PC-9 (cell line): ENCODE data around the gene CYP11A1. TPM values are rescaled to one million over a fixed set of nuclear protein-coding genes. Genes with fewer than 3 reads are reported as not detected.

ENCODE experiments used
- BruUV-seq: library from RNA; stranded (reverse); fragments of 400-500 nt; replicated peaks from 2 replicates; lab custom pipeline; 2021; lab: Mats Ljungman, UMichigan
- CTCF ChIA-PET: fragments of 300-600 bp; sonication (Branson Sonifier 250); formaldehyde crosslinking; loops from one replicate; lab custom pipeline; 2022; ENCODE audit warnings: antibody characterized with exemption; lab: Charles Lee
- POLR2A ChIA-PET: fragments of 300-600 bp; sonication (Branson Sonifier 250); formaldehyde crosslinking; loops from one replicate; lab custom pipeline; 2022; ENCODE audit warnings: antibody characterized with exemption; ENCODE audit not compliant: unreplicated experiment; lab: Charles Lee
- DNase-seq, 2 experiments: peaks; one replicate each; pipeline versions ENCODE4 v3.0.0 to v3.0.0-alpha.2; 2015 to 2022; ENCODE audit warnings: mixed read lengths in 1 of 2
- H2AFZ ChIP-seq: fragments of 200-600 bp; sonication (generic); 2 replicates; pipeline ENCODE4 v1.8.1; 2017; ENCODE audit warnings: antibody characterized with exemption
- H3F3A ChIP-seq: fragments of 200-600 bp; sonication (generic); 2 replicates; pipeline ENCODE4 v1.8.1; 2017; ENCODE audit warnings: antibody characterized with exemption, mild to moderate bottlenecking, low read depth; ENCODE audit not compliant: insufficient read depth
- H3K27ac ChIP-seq: fragments of 200-600 bp; sonication (generic); 2 replicates; pipeline ENCODE4 v1.6.1; 2016; ENCODE audit warnings: mixed run types
- H3K27me3 ChIP-seq: fragments of 200-600 bp; sonication (generic); 2 replicates; pipeline ENCODE4 v1.6.1; 2016; ENCODE audit warnings: low read depth, mixed run types; ENCODE audit not compliant: insufficient read depth
- H3K36me3 ChIP-seq: fragments of 200-600 bp; sonication (generic); 2 replicates; pipeline ENCODE4 v1.6.1; 2016; ENCODE audit warnings: low read depth, mixed run types
- H3K4me1 ChIP-seq: fragments of 200-600 bp; sonication (generic); replicated peaks from 2 replicates; pipeline ENCODE4 v1.6.1; 2016; ENCODE audit warnings: mixed run types; ENCODE audit not compliant: insufficient read depth
- H3K4me2 ChIP-seq: fragments of 200-600 bp; sonication (generic); 2 replicates; pipeline ENCODE4 v1.6.1; 2017; ENCODE audit warnings: mixed run types
- H3K4me3 ChIP-seq: fragments of 200-600 bp; sonication (generic); 2 replicates; pipeline ENCODE4 v1.6.1; 2016; ENCODE audit warnings: mixed run types
- H3K79me2 ChIP-seq: fragments of 200-600 bp; sonication (generic); 2 replicates; pipeline ENCODE4 v1.6.1; 2017; ENCODE audit warnings: low read depth, mixed run types
- H3K9me2 ChIP-seq: fragments of 200-600 bp; sonication (generic); 2 replicates; pipeline ENCODE4 v1.8.1; 2017; ENCODE audit warnings: mild to moderate bottlenecking; ENCODE audit not compliant: insufficient read depth
- H3K9me3 ChIP-seq: fragments of 200-600 bp; sonication (generic); 2 replicates; pipeline ENCODE4 v1.8.1; 2016; ENCODE audit warnings: low read depth; ENCODE audit not compliant: insufficient read depth
- H4K20me1 ChIP-seq: fragments of 200-600 bp; sonication (generic); 2 replicates; pipeline ENCODE4 v1.8.1; 2017; ENCODE audit not compliant: insufficient read depth
- EZH2 ChIP-seq: fragments of 200-600 bp; sonication (generic); IDR thresholded peaks from 2 replicates; pipeline ENCODE4 v1.8.0; 2017; ENCODE audit warnings: antibody characterized with exemption, low read depth
- intact Hi-C: fragments of 100-400 bp; cut with micrococcal nuclease; formaldehyde crosslinking; loops from one replicate; pipeline ENCODE4 v1.10.0; 2022; ENCODE audit not compliant: unreplicated experiment
- total RNA-seq: library from RNA; stranded (reverse); gene quantifications from 2 replicates; pipeline ENCODE4 v1.2.3, GENCODE V29; 2021
- TF ChIP-seq, protein P1 (sequence below): fragments of 200-600 bp; sonication (generic); conservative IDR thresholded peaks from 2 replicates; pipeline ENCODE4 v1.6.1; 2017; ENCODE audit warnings: mixed run types, antibody characterized with exemption, mild to moderate bottlenecking, moderate library complexity

The CYP11A1 gene
- total RNA-seq, 1 experiment from 2014 or later, result 7.1 TPM

DNA sequence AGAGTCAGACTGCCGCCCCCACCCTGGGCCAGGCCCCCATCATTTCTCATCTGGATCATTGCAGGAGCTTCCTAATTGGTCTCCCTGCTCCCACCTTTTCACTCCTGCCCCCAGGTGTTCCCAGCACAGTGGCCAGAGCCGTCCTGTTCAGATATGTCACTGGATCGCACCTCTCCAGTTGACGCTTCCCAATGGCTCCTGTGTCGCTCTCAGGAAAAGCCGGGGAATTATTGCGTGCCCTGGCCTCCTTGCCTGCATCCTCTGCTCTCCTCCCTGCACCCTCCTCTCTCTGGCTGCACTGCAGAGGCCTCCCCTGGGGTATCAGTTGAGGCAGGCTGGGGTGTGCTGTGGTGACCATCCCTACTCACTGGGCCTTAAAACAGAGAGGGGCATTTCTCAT lies 25.5 kb upstream of the CYP11A1 start:
- H3K4me2 ChIP-seq, result no peak overlapping the region
- H3K36me3 ChIP-seq, result no peaks in the 10 kb centered on the region
- no peaks in the 10 kb centered on the region for H3K27me3 ChIP-seq
- no peak for TF ChIP-seq EZH2
- TF ChIP-seq, protein P1, sequence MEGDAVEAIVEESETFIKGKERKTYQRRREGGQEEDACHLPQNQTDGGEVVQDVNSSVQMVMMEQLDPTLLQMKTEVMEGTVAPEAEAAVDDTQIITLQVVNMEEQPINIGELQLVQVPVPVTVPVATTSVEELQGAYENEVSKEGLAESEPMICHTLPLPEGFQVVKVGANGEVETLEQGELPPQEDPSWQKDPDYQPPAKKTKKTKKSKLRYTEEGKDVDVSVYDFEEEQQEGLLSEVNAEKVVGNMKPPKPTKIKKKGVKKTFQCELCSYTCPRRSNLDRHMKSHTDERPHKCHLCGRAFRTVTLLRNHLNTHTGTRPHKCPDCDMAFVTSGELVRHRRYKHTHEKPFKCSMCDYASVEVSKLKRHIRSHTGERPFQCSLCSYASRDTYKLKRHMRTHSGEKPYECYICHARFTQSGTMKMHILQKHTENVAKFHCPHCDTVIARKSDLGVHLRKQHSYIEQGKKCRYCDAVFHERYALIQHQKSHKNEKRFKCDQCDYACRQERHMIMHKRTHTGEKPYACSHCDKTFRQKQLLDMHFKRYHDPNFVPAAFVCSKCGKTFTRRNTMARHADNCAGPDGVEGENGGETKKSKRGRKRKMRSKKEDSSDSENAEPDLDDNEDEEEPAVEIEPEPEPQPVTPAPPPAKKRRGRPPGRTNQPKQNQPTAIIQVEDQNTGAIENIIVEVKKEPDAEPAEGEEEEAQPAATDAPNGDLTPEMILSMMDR, result no peak
- DNase-seq, result no peak
- H2AFZ ChIP-seq, result no peak overlapping the region
- H4K20me1 ChIP-seq, result no peaks in the 10 kb centered on the region
- BruUV-seq, result no TSS peak
- H3K4me1 ChIP-seq, result peaks cover 67% of the 10 kb centered on the region
- intact Hi-C loops, result no loop called here
- no peaks in the 10 kb centered on the region for H3K9me3 ChIP-seq
- no peak overlapping the region for H3K4me3 ChIP-seq
- no peak overlapping the region for H3K27ac ChIP-seq
- H3K79me2 ChIP-seq, result no peaks in the 10 kb centered on the region
- ChIA-PET CTCF (no interaction called here), POLR2A (no interaction called here)
- H3F3A ChIP-seq, result peaks cover 6% of the 10 kb centered on the region; the same call in 1 of the 2 replicates
- no peaks in the 10 kb centered on the region for H3K9me2 ChIP-seq

DNA sequence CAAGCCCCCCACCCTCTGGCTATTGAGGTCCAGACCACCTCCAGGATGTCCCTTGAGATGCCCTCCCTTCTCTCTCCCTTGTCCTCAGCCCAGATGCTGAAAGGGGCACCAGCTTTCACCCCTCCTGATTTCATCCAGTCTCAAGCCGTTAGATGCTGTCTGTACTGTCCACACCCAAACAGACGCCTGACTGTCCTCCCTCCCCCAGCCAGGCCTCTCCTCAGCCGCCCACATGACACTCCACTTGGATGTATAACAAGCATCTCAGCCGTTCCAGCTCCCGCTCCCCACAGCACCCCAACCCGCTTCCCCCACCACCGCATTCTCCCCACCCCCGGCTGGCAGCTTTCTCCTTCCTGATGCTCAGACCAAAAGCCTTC lies 25.0 kb upstream of the CYP11A1 start:
- Histone ChIP-seq H3K27ac (no peak overlapping the region), H3K4me1 (peaks cover 66% of the 10 kb centered on the region), H4K20me1 (no peaks in the 10 kb centered on the region), H3K36me3 (no peaks in the 10 kb centered on the region), H3K4me3 (no peak overlapping the region), H3K9me3 (no peaks in the 10 kb centered on the region), H2AFZ (no peak overlapping the region), H3F3A (peaks cover 6% of the 10 kb centered on the region; the same call in 1 of the 2 replicates), H3K4me2 (no peak overlapping the region), H3K9me2 (no peaks in the 10 kb centered on the region), H3K79me2 (no peaks in the 10 kb centered on the region), H3K27me3 (no peaks in the 10 kb centered on the region)
- intact Hi-C loops, result no loop called here
- CTCF ChIA-PET, result no interaction called here
- BruUV-seq, result no TSS peak
- DNase-seq, result no peak
- TF ChIP-seq, protein P1, result no peak
- TF ChIP-seq EZH2, result no peak
- POLR2A ChIA-PET, result no interaction called here

DNA sequence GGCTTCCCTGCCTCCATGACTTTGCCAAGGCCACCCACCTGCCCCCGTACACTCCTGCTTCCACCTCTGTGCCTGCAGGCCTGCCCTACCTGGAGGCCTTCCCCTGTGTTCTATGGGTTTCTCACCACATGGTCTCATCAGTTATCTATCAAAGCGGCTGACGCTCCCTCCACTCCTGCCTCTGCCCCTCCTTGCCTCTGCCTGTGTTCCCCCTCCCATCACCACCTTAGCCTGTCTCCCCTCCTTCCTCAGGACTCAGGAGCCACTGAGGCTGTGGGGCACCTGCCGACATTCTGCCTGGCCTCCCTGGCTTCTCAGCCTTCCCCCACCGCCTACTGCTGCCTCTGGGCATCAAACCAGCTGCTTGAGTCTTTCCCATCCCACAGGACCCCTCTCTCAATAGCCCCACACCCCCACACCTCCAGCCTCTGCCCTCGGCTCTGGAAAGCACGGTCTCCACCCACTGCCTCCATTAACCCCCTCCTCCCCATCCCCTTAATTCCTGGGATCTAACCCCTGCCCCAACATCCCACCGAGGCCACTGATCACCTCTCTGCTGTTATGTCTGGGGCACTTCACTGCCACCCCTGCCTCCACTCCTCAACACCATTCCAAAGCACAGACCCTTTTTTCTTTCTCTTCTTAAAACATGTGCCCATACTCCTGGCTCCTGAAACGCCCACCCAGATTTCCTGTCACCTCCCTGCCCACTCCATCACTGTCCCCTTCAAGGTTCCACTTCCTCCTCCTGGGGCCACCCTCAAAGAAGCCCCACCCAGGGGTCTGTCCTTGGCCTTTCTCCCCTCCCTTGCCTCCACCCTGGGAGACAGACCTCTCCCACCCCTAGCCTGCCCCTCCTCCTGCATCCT lies 24.4 kb upstream of the CYP11A1 start:
- H3K9me2 ChIP-seq, result no peaks in the 10 kb centered on the region
- H3K36me3 ChIP-seq, result no peaks in the 10 kb centered on the region
- no peak for DNase-seq
- H3K4me3 ChIP-seq, result no peak overlapping the region
- H3K9me3 ChIP-seq, result no peaks in the 10 kb centered on the region
- no peaks in the 10 kb centered on the region for H4K20me1 ChIP-seq
- TF ChIP-seq, protein P1, result no peak
- no peak for TF ChIP-seq EZH2
- peaks cover 6% of the 10 kb centered on the region; the same call in 1 of the 2 replicates for H3F3A ChIP-seq
- H3K79me2 ChIP-seq, result no peaks in the 10 kb centered on the region
- H3K27me3 ChIP-seq, result no peaks in the 10 kb centered on the region
- H3K4me2 ChIP-seq, result no peak overlapping the region; the same call in 1 of the 2 replicates
- H3K27ac ChIP-seq, result no peak overlapping the region
- BruUV-seq, result no TSS peak
- no peak overlapping the region for H2AFZ ChIP-seq
- H3K4me1 ChIP-seq, result peaks cover 62% of the 10 kb centered on the region
- intact Hi-C loops, result no loop called here
- ChIA-PET CTCF (no interaction called here), POLR2A (no interaction called here)
